Endothelial cell of umbilical vein (primary cell): ENCODE measurements around the gene UBE2QL1. TPM values are rescaled to one million over a fixed set of nuclear protein-coding genes. Genes with fewer than 3 reads are reported as not detected.

Source experiments
- BruUV-seq: library from RNA; stranded (reverse); fragments of 400-500 nt; replicated peaks from 2 replicates; lab custom pipeline; 2021; lab: Mats Ljungman, UMichigan
- CTCF ChIA-PET: fragments of 300-600, 350-600 bp; sonication (Branson Sonifier 250); formaldehyde crosslinking; loops from one replicate; lab custom pipeline; 2021; ENCODE audit warnings: antibody characterized with exemption, inconsistent platforms; lab: Charles Lee
- POLR2A ChIA-PET: fragments of 300-600, 350-600 bp; sonication (Branson Sonifier 250); formaldehyde crosslinking; loops from one replicate; lab custom pipeline; 2021; ENCODE audit warnings: antibody characterized with exemption, inconsistent platforms; lab: Charles Lee
- DNase-seq: peaks from one replicate; pipeline ENCODE4 v3.0.0-alpha.2; 2011; ENCODE audit warnings: low read depth, low spot score
- FAIRE-seq: peaks from 2 replicates; lab custom pipeline; 2011; peaks lifted over from hg19 to GRCh38; lab: Jason Lieb, UNC
- H2AFZ ChIP-seq: 2 replicates; pipeline ENCODE4 v1.6.0; 2012; ENCODE audit warnings: low read depth, low read length, control low read depth, inconsistent platforms
- H3K27ac ChIP-seq: 2 replicates; pipeline ENCODE4 v1.5.1; 2011; ENCODE audit warnings: low read depth, mild to moderate bottlenecking, control low read depth, low read length, moderate library complexity; ENCODE audit not compliant: insufficient read depth
- H3K27me3 ChIP-seq, 2 experiments: 2 replicates each; pipeline versions ENCODE4 v1.6.0 to v1.6.1; 2011; ENCODE audit warnings: low read length in 2 of 2, mixed read lengths in 1 of 2; ENCODE audit not compliant: control insufficient read depth in 2 of 2, insufficient read depth in 2 of 2
- H3K36me3 ChIP-seq, 2 experiments: 2 replicates in 1 of 2; 3 replicates in 1 of 2; pipeline ENCODE4 v1.5.1; 2011; ENCODE audit warnings: low read length in 2 of 2, mild to moderate bottlenecking in 1 of 2, moderate library complexity in 1 of 2; ENCODE audit not compliant: control insufficient read depth in 2 of 2, insufficient read depth in 2 of 2; ENCODE audit errors: extremely low read depth in 1 of 2
- H3K4me1 ChIP-seq: 3 replicates; pipeline ENCODE4 v1.5.1; 2011; ENCODE audit warnings: mild to moderate bottlenecking, low read length; ENCODE audit not compliant: control insufficient read depth, insufficient read depth; ENCODE audit errors: extremely low read depth
- H3K4me2 ChIP-seq: 2 replicates; pipeline ENCODE4 v1.6.1; 2011; ENCODE audit warnings: low read length, control low read depth, mixed read lengths; ENCODE audit not compliant: insufficient read depth
- H3K4me3 ChIP-seq, 3 experiments: fragments of 200-600 bp in 1 of 3; sonication (generic), shearing (Covaris generic) in 1 of 3; replicated peaks in 1 of 3; 2 replicates each; pipeline ENCODE4 v1.5.1; 2011 to 2016; ENCODE audit warnings: control low read depth in 3 of 3, low read length in 3 of 3, mild to moderate bottlenecking in 2 of 3, inconsistent platforms in 1 of 3, low read depth in 1 of 3, moderate library complexity in 1 of 3; ENCODE audit not compliant: insufficient read depth in 1 of 3
- H3K79me2 ChIP-seq: 2 replicates; pipeline ENCODE4 v1.6.0; 2012; ENCODE audit warnings: low read length, inconsistent platforms; ENCODE audit not compliant: control insufficient read depth, insufficient read depth
- H3K9ac ChIP-seq: replicated peaks from 2 replicates; pipeline ENCODE3; 2011; ENCODE audit warnings: low read length, control low read depth; ENCODE audit not compliant: insufficient read depth; ENCODE audit errors: extremely low read depth
- H3K9me1 ChIP-seq: replicated peaks from 3 replicates; pipeline ENCODE4 v1.6.0; 2011; ENCODE audit warnings: mild to moderate bottlenecking, low read length; ENCODE audit not compliant: control insufficient read depth, insufficient read depth; ENCODE audit errors: extremely low read depth
- H3K9me3 ChIP-seq: replicated peaks from 2 replicates; pipeline ENCODE4 v1.5.1; 2012; ENCODE audit warnings: low read length, inconsistent platforms; ENCODE audit not compliant: control insufficient read depth, insufficient read depth
- H4K20me1 ChIP-seq: replicated peaks from 2 replicates; pipeline ENCODE3; 2011; ENCODE audit warnings: mild to moderate bottlenecking, low read length; ENCODE audit not compliant: control insufficient read depth, insufficient read depth; ENCODE audit errors: extremely low read depth
- EZH2 ChIP-seq: IDR thresholded peaks from 2 replicates; pipeline ENCODE4 v1.6.1; 2012; ENCODE audit warnings: borderline replicate concordance, low read depth, mild to moderate bottlenecking, moderate library complexity, low read length, inconsistent platforms; ENCODE audit not compliant: severe bottlenecking
- FOS ChIP-seq: IDR thresholded peaks from 2 replicates; pipeline ENCODE4 v1.6.1; 2011; ENCODE audit warnings: mild to moderate bottlenecking, low read length, moderate library complexity, borderline replicate concordance; ENCODE audit not compliant: insufficient read depth
- GATA2 ChIP-seq: IDR thresholded peaks from 2 replicates; pipeline ENCODE4 v1.7.0; 2011; ENCODE audit warnings: low read depth, mild to moderate bottlenecking, moderate library complexity, mixed read lengths, low read length; ENCODE audit not compliant: insufficient read length, insufficient read depth
- JUN ChIP-seq: IDR thresholded peaks from 2 replicates; pipeline ENCODE4 v1.6.1; 2011; ENCODE audit warnings: borderline replicate concordance, low read depth; ENCODE audit not compliant: insufficient read length, insufficient read depth
- MYC ChIP-seq: IDR thresholded peaks from one replicate; pipeline ENCODE4 v1.6.1; 2011; ENCODE audit warnings: mild to moderate bottlenecking, low read depth, low read length
- POLR2A ChIP-seq: IDR thresholded peaks from 2 replicates; pipeline ENCODE4 v1.6.1; 2012; ENCODE audit warnings: low read depth, mild to moderate bottlenecking, control low read depth, low read length
- POLR2AphosphoS5 ChIP-seq: IDR thresholded peaks from 2 replicates; pipeline ENCODE4 v1.6.1; 2012; ENCODE audit warnings: low read depth, mild to moderate bottlenecking, control low read depth, low read length, moderate library complexity; ENCODE audit not compliant: insufficient read depth
- dilution Hi-C: fragments of 300-500 bp; cut with MboI; formaldehyde crosslinking; loops from one replicate; pipeline ENCODE4 v1.15.0; 2019; ENCODE audit warnings: low sequenced_read_pairs; ENCODE audit not compliant: extremely low pct_ligation_motif_present
- intact Hi-C: fragments of 100-400 bp; cut with micrococcal nuclease; formaldehyde crosslinking; loops from one replicate; pipeline ENCODE4 v1.10.0; 2022
- polyA plus RNA-seq, 4 experiments: library from polyadenylated mRNA; depleted of rRNA in 3 of 4; stranded (reverse) in 3 of 4; unstranded in 1 of 4; fragments of >200 nt; gene quantifications; 2 replicates each; pipeline versions ENCODE4 v1.2.1 to v1.2.3, GENCODE V29; 2011 to 2012; ENCODE audit warnings: missing spikeins in 1 of 4
- total RNA-seq: library from RNA; stranded (reverse); gene quantifications from 2 replicates; pipeline ENCODE4 v1.2.3, GENCODE V29; 2021
- TF ChIP-seq, protein P1 (sequence below), 2 donors: IDR thresholded peaks; 1 replicate in 1 of 2; 2 replicates in 1 of 2; pipeline ENCODE4 v1.5.1; 2011; ENCODE audit warnings: low read length in 2 of 2, mild to moderate bottlenecking in 2 of 2, moderate library complexity in 2 of 2, control low read depth in 1 of 2, inconsistent platforms in 1 of 2, low read depth in 1 of 2; ENCODE audit not compliant: insufficient read depth in 1 of 2; ENCODE audit errors: extremely low read depth in 1 of 2
- TF ChIP-seq, protein P2 (sequence below): IDR thresholded peaks from 2 replicates; pipeline ENCODE4 v1.6.1; 2011; ENCODE audit not compliant: insufficient read depth, insufficient read length

UBE2QL1 gene
- total and polyA plus RNA-seq, 2 donors (not counting 3 experiments of a cell fraction or from before 2014, with no cell fraction given): 0.04 to 0.15 TPM

DNA sequence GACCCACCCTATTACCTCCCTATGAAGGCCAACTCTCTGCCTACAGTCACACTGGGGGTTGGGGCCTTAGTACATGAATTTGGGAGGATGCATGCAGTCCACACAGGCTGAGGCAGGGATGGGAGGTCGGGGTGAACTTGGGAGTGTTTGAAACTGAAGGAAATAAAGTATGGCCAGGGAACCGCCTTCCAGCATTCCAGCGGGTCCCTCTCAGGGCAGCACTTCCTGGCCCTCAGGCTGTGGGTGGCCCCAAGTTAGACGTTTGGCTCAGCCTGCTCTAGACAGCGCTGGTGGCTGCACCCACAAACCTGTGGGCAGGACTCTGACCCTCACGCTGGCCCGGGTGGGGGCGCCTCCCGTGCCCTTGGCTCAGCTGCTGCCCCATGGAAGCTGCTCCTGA lies 74.3 kb downstream of the UBE2QL1 start:
- TF ChIP-seq GATA2: no peak
- TF ChIP-seq EZH2: no peak
- TF ChIP-seq MYC: no peak
- TF ChIP-seq POLR2A: no peak
- TF ChIP-seq POLR2AphosphoS5: no peak
- TF ChIP-seq, protein P1, sequence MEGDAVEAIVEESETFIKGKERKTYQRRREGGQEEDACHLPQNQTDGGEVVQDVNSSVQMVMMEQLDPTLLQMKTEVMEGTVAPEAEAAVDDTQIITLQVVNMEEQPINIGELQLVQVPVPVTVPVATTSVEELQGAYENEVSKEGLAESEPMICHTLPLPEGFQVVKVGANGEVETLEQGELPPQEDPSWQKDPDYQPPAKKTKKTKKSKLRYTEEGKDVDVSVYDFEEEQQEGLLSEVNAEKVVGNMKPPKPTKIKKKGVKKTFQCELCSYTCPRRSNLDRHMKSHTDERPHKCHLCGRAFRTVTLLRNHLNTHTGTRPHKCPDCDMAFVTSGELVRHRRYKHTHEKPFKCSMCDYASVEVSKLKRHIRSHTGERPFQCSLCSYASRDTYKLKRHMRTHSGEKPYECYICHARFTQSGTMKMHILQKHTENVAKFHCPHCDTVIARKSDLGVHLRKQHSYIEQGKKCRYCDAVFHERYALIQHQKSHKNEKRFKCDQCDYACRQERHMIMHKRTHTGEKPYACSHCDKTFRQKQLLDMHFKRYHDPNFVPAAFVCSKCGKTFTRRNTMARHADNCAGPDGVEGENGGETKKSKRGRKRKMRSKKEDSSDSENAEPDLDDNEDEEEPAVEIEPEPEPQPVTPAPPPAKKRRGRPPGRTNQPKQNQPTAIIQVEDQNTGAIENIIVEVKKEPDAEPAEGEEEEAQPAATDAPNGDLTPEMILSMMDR (IDR thresholded peaks at IDR 0.05; ENCODE audit: extremely low read depth in 1 of 2, insufficient read depth in 1 of 2, low read depth in 1 of 2, low read length in 2 of 2): no peak
- TF ChIP-seq JUN: no peak
- TF ChIP-seq, protein P2, sequence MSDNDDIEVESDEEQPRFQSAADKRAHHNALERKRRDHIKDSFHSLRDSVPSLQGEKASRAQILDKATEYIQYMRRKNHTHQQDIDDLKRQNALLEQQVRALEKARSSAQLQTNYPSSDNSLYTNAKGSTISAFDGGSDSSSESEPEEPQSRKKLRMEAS: no peak
- TF ChIP-seq FOS: no peak
- Histone ChIP-seq H3K4me2 (no peak overlapping the region), H3K27ac (no peak overlapping the region), H4K20me1 (no peaks in the 10 kb centered on the region), H3K4me3 (no peak overlapping the region), H2AFZ (no peak overlapping the region), H3K9me3 (no peaks in the 10 kb centered on the region), H3K27me3 (peaks cover 0 to 2% of the 10 kb centered on the region in 2 experiments), H3K9ac (no peak overlapping the region), H3K4me1 (no peaks in the 10 kb centered on the region), H3K9me1 (no peaks in the 10 kb centered on the region), H3K79me2 (no peaks in the 10 kb centered on the region), H3K36me3 (no peaks in the 10 kb centered on the region)
- FAIRE-seq (no peak), DNase-seq (no peak)
- intact Hi-C loops: no loop called here
- CTCF ChIA-PET: no interaction called here
- POLR2A ChIA-PET: no interaction called here
- dilution Hi-C loops: no loop called here
- BruUV-seq: no TSS peak
